Measurements from ENCODE around the gene SBNO2. TPM values are rescaled to one million over a fixed set of nuclear protein-coding genes. Genes with fewer than 3 reads are reported as not detected.
"Not testable (repeated sequence)": the region's sequence is repeated elsewhere in the genome, so short reads cannot be mapped to it uniquely, and the experiment has no call there.

SBNO2 gene
- total RNA-seq, 4 donors from 2014 or later = 33.1 to 208 (median 61.9) TPM

DNA sequence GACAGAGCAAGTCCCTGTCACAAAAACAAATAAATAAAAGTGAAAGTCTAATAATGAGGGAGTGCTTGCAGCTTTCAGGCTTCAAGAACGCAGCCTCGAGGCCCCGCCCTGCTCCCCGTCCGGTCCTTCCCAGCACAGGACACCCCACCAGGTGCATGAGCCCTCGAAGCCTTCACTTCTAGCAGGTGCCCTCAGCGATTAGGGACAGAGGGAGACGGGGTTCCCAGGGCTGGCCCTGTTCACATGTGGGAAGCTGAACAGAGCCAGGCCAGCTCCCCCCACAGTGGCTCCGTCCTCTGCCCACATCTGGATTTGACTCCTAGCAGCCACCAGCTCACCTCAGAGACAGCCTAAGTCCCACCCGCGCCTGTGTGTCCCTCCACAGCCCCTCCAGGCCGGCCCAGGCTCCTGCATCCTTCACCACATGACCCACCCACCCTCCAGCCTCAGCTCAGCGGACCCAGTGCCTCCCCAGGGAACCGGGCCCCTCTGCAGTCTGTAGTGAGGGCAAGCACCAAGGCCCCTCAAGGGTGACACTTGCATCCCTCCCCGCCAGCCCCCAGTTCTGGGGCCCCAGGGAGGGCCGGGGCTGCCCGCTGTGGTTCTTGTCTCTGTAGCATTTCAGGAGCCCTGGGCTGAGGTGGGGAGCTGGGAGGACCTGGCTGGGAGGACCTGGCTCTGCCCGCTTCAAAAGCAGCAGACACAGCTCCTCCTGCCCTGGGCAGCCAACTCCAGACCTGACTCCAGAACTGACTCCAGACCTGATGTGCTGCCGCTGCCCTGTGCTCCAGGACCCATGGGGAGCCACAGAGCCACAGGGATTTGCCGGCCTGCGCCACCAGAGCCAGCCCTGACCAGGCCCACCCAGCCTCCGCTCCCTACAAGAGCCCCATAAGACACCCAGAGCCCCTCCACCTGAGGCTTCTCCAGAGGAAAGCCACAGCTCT lies 43.0 kb downstream of the SBNO2 start:
- no peak for DNase-seq (ENCODE audit: low spot score)
- TF ChIP-seq, protein P1, sequence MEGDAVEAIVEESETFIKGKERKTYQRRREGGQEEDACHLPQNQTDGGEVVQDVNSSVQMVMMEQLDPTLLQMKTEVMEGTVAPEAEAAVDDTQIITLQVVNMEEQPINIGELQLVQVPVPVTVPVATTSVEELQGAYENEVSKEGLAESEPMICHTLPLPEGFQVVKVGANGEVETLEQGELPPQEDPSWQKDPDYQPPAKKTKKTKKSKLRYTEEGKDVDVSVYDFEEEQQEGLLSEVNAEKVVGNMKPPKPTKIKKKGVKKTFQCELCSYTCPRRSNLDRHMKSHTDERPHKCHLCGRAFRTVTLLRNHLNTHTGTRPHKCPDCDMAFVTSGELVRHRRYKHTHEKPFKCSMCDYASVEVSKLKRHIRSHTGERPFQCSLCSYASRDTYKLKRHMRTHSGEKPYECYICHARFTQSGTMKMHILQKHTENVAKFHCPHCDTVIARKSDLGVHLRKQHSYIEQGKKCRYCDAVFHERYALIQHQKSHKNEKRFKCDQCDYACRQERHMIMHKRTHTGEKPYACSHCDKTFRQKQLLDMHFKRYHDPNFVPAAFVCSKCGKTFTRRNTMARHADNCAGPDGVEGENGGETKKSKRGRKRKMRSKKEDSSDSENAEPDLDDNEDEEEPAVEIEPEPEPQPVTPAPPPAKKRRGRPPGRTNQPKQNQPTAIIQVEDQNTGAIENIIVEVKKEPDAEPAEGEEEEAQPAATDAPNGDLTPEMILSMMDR (IDR thresholded peaks at IDR 0.05) = no peak
- ATAC-seq (ENCODE audit: low FRiP score) = no peak

DNA sequence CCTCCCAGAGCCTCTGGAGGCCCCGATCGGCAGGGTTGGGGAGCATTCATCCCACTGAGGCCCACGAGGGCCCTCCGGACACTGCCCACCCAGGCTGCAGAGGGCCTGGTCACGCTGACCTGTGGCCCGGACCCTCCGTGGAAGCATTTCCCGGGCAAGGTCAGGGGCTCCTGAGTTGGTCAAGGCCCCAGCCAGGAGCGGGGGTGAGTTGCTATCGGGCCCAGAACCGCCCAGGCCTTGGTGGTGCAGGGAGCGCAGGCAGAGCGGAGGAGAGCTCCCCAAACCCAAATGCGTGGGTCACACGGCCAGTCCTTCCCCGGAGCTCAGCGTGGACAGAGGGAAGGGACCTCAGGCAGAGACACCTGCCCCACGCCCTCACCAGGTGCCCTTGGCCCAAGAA lies 44.5 kb downstream of the SBNO2 start:
- TF ChIP-seq, protein P1 (IDR thresholded peaks at IDR 0.05) = no peak
- DNase-seq (ENCODE audit: low spot score) = no peak
- no peak for ATAC-seq (ENCODE audit: low FRiP score)

DNA sequence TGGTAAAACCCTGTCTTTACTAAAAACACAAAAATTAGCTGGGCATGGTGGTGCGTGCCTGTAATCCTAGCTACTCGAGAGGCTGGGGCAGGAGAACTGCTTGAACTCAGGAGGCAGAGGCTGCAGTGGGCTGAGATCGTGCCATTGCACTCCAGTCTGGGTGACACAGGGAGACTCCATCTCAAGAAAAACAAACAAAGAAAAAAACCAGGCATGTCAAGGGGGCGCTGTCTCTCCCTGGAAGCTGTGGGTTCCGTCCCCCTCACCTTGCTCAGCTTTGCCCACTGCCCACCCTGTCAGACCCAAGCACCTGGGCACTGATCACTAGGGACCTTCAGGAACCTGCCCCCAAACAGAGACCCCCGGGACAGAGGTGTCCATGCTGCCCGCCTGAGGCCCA lies 45.0 kb downstream of the SBNO2 start:
- not testable (repeated sequence) for ATAC-seq (ENCODE audit: low FRiP score); DNase-seq (ENCODE audit: low spot score)

DNA sequence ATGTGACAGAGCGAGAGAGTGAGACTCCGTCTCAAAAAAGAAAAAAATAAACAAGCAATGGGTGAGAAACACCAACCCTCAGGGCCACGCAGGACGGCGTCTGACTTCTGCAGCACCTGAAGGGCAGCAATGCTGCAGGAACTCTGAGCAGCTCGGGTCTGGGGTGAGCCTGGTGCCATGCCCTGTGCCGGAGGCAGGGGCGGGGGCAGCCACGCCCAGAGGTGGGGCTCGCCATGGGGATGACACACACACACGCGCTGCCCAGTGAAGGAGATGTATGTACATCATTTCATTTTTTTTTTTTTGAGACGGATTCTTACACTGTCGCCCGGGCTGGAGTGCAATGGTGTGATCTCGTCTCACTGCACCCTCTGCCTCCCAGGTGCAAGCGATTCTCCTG lies 46.0 kb downstream of the SBNO2 start:
- no peak for ATAC-seq (ENCODE audit: low FRiP score)
- no peak for DNase-seq (ENCODE audit: low spot score)
- TF ChIP-seq, protein P1 (IDR thresholded peaks at IDR 0.05) = no peak

DNA sequence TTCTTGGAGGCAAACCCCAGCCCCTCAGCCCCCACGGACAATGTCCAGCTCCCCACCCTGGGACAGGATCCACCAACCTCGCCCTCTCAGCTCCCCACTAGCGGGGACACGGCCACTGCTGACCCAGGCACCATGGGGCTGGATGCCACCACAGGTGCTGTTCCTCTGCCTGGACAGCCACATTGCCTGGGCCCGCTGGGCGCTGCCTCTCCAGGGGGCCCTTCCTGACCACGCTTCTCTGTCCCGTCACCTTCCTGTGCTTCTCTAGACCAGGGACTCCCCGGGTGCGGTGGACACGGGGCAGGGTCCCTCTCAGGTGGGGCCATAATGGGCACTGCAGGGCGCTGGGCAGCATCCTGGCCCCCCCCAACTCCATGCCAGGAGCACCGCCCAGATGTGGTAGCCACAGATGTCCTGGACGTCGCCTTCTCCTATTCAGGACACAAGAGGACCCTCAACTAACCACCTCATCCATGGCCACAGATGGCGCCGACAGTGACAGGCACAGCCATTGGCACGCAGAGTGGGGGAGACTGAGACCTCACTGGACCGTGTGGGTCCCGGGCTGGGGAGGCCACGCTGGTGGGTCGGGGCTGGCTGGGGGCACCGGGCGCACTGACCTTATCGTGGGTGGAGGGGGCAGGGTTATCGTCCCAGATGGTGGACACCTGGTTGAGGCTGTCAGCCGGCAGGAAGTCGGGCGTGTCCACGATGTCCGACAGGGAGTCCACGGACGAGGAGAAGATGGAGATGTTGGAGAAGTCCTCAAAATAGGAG lies 46.9 kb downstream of the SBNO2 start:
- TF ChIP-seq, protein P1 (IDR thresholded peaks at IDR 0.05) = no peak
- no peak for ATAC-seq (ENCODE audit: low FRiP score)

DNA sequence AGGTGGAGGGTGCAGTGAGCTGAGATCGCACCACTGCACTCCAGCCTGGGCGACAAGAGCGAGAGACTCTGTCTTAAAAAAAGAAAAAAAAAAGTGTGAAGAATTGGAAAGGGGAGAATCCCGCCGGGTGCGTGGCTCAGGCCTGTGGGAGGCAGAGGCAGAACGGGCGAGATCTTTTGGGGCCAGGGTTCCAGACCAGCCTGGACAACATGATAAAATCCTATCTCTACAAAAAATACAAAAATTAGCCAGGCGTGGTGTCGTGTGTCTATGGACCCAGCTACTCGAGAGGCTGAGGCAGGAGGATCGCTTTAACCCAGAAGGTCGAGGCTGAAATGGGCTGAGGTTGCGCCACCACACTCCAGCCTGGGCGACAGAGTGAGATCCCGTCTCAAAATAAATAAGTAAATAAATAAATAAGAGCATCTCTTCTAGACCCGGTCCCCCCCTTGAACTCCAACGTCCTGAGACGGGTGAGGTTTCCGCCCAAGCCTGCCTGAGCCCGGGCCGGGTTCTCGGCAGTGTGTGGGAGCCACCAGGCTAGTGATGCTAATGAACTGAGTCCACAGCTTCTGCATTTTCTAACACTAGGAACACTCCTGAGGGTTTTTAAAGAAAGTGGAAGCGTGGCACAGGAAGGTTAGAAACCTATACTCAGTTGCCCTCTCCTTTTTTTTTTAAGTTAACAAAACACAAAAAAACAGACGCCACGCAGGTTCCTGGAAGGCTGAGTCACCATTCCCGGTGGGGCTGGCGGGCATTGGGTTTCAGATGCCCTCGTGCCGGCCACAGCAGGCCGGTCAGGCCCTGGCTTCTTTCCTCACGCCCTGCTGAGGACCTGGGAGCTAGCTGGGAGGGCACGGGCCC lies 48.2 kb downstream of the SBNO2 start:
- no peak for ATAC-seq (ENCODE audit: low FRiP score)
- TF ChIP-seq, protein P1 (IDR thresholded peaks at IDR 0.05) = no peak
- DNase-seq (ENCODE audit: low spot score) = no peak

More for the DNA sequence above, 46.9 kb downstream of the SBNO2 start:
- no peak for DNase-seq (ENCODE audit: low spot score)
